ENCODE results near the gene TOMM6.

The TOMM6 gene

DNA sequence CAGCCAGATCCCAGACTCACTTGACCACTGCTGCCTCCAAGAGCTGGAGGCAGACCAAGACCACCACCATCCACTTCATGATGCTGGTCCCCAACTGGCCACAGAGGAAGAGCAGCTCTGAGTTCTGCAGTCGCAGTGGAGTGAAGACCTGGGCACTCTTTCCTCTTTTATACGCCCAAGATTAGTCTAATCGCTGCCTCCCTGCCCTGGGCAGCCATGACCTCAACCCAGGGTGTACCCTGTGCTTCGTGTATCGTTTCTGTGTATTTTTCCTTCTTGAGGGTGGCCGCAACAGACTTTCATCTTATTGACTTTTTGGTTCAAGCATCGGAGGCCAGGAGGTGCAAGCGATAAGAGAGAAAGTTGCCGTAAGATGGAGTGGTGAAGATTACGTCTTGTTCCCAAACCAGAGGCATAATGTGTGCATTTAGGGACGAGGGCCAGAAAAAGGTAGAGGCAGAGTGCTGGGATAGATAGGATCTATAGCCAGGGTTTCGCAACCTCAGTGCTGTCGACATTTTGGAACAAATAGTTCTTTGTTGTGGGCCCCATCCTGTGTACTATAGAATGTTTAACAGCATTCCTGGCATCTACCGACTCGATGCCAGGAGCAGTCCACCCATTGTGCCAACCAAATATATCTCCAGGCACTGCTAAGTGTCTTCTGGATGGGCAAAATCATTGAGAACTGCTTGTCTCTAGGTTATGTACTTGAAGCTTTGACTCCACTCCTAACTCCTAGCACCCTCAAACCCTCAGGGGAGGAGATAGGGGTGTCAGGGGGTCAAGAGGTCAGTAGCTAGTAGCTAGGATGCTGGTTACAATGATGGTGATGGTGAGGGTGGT is 40.0 kb upstream of the TOMM6 start, which contains the start of gene PGC:
PGC (minus strand) TSS at position 142 of the 846 bp plus-strand sequence; CDS start at position 79, 63 bp downstream.
- H3K36me3 ChIP-seq (ENCODE audit: control insufficient read depth in 1 of 2, insufficient read depth in 2 of 2, low read depth in 1 of 2, low read length in 2 of 2) = no peaks in the 10 kb centered on the region
- H3K27me3 ChIP-seq (ENCODE audit: control insufficient read depth in 1 of 2, insufficient read depth in 1 of 2, low read length in 2 of 2) = peaks cover 8 to 21% of the 10 kb centered on the region in 2 experiments
- 87% methylated on average over 14 of the region's 15 CpGs for WGBS
- no peak within 1 kb of the TSS for H3K14ac ChIP-seq (ENCODE audit: low read length in 2 of 2)
- H3K18ac ChIP-seq (ENCODE audit: low read depth in 1 of 2, low read length in 2 of 2) = no peak within 1 kb of the TSS
- peak within 1 kb of the TSS; percentile 42 for H4K8ac ChIP-seq (ENCODE audit: low read length)
- no peaks in the 10 kb centered on the region for H3K4me1 ChIP-seq (ENCODE audit: control insufficient read depth, insufficient read depth, low read depth, low read length)
- no peak within 1 kb of the TSS for H3K4ac ChIP-seq (ENCODE audit: low read depth in 1 of 2, low read length in 2 of 2)
- no peak within 1 kb of the TSS for H2BK15ac ChIP-seq (ENCODE audit: low read depth, poor library complexity, severe bottlenecking)
- no peaks in the 10 kb centered on the region for H3K9me3 ChIP-seq (ENCODE audit: control insufficient read depth, low read length)
- H3K4me2 ChIP-seq (ENCODE audit: low read length, poor library complexity, severe bottlenecking) = no peak within 1 kb of the TSS
- no peak within 1 kb of the TSS for H3K27ac ChIP-seq (ENCODE audit: low read length, poor library complexity, severe bottlenecking)
- no peaks in the 10 kb centered on the region for H3K79me1 ChIP-seq (replicated peaks; ENCODE audit: low read length, poor library complexity, severe bottlenecking)
- no peak for DNase-seq
- no peak within 1 kb of the TSS for H2BK12ac ChIP-seq (ENCODE audit: low read length in 2 of 2)
- no peak within 1 kb of the TSS for H4K91ac ChIP-seq (ENCODE audit: low read length)
- H3K4me3 ChIP-seq (ENCODE audit: insufficient read depth in 1 of 2, low read depth in 1 of 2, low read length in 2 of 2) = no peak within 1 kb of the TSS
- no peak within 1 kb of the TSS for H2BK120ac ChIP-seq (ENCODE audit: low read depth, low read length)
- H3K9ac ChIP-seq (ENCODE audit: low read length) = no peak within 1 kb of the TSS
- no peak within 1 kb of the TSS for H3K23ac ChIP-seq (ENCODE audit: low read length in 2 of 2)
- H2BK5ac ChIP-seq (ENCODE audit: low read depth, low read length, poor library complexity, severe bottlenecking) = no peak within 1 kb of the TSS
- H2AK5ac ChIP-seq (ENCODE audit: low read length, severe bottlenecking) = no peak within 1 kb of the TSS
- H2AFZ ChIP-seq (ENCODE audit: low read depth, low read length) = no peak within 1 kb of the TSS

DNA sequence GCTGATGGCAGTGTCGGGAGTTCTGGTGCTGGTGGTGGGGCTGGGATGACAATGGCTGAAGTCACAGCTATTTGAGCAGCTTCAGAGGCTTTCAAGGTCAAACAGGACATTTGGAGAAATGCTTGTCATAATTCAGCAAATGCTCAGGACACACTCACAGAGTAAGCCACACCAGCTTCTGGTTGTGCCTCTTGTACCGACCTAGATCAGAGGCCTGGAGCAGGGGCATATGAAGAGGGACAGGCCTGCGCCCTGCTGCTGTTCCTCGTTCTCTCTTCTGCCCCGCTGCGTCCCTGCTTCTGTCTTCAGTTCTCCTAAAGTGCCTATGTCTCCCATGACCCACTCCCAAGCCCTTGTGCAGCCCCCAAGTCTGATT is 39.4 kb upstream of the TOMM6 start:
- Histone ChIP-seq H3K4ac (ENCODE audit: low read depth in 1 of 2, low read length in 2 of 2) (no peak overlapping the region), H3K36me3 (ENCODE audit: control insufficient read depth in 1 of 2, insufficient read depth in 2 of 2, low read depth in 1 of 2, low read length in 2 of 2) (no peaks in the 10 kb centered on the region), H3K4me2 (ENCODE audit: low read length, poor library complexity, severe bottlenecking) (no peak overlapping the region), H4K8ac (ENCODE audit: low read length) (peak overlapping the region; percentile 42), H3K79me1 (replicated peaks; ENCODE audit: low read length, poor library complexity, severe bottlenecking) (no peaks in the 10 kb centered on the region), H4K91ac (ENCODE audit: low read length) (no peak overlapping the region), H2AK5ac (ENCODE audit: low read length, severe bottlenecking) (no peak overlapping the region), H3K14ac (ENCODE audit: low read length in 2 of 2) (no peak overlapping the region), H2BK120ac (ENCODE audit: low read depth, low read length) (no peak overlapping the region), H2BK15ac (ENCODE audit: low read depth, poor library complexity, severe bottlenecking) (no peak overlapping the region), H3K23ac (ENCODE audit: low read length in 2 of 2) (no peak overlapping the region), H3K9me3 (ENCODE audit: control insufficient read depth, low read length) (no peaks in the 10 kb centered on the region), H2BK12ac (ENCODE audit: low read length in 2 of 2) (no peak overlapping the region), H2AFZ (ENCODE audit: low read depth, low read length) (no peak overlapping the region), H3K4me1 (ENCODE audit: control insufficient read depth, insufficient read depth, low read depth, low read length) (no peaks in the 10 kb centered on the region), H2BK5ac (ENCODE audit: low read depth, low read length, poor library complexity, severe bottlenecking) (no peak overlapping the region), H3K27ac (ENCODE audit: low read length, poor library complexity, severe bottlenecking) (no peak overlapping the region), H3K18ac (ENCODE audit: low read depth in 1 of 2, low read length in 2 of 2) (no peak overlapping the region), H3K27me3 (ENCODE audit: control insufficient read depth in 1 of 2, insufficient read depth in 1 of 2, low read length in 2 of 2) (peaks cover 9 to 21% of the 10 kb centered on the region in 2 experiments), H3K4me3 (ENCODE audit: insufficient read depth in 1 of 2, low read depth in 1 of 2, low read length in 2 of 2) (no peak overlapping the region), H3K9ac (ENCODE audit: low read length) (no peak overlapping the region)
- no peak for DNase-seq
- 90% methylated on average over 6 of the region's 6 CpGs for WGBS

DNA sequence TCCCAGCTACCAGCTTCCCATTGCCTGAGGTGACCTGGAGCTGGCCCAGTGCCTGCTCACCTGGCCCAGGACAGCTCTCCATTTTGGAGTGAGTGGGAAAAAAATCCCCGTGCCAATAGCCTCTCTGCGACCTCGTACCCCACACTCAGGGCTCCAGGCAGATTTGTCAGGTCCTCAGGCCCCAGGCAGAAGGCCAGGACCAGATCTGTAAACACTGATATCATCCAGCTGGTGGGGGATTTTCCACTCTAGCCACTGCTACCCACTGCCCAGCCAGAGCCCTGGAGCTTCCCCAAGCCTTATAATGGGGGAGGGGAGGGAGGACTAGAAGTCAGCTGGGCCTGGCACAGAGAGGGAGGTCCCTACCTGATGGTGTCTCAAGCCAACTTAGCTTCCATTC is 39.0 kb upstream of the TOMM6 start:
- H2AFZ ChIP-seq (ENCODE audit: low read depth, low read length) = no peak overlapping the region
- no peak overlapping the region for H2BK12ac ChIP-seq (ENCODE audit: low read length in 2 of 2)
- no peak overlapping the region for H3K27ac ChIP-seq (ENCODE audit: low read length, poor library complexity, severe bottlenecking)
- no peak overlapping the region for H3K9ac ChIP-seq (ENCODE audit: low read length)
- H3K23ac ChIP-seq (ENCODE audit: low read length in 2 of 2) = no peak overlapping the region
- H2BK5ac ChIP-seq (ENCODE audit: low read depth, low read length, poor library complexity, severe bottlenecking) = no peak overlapping the region
- H3K9me3 ChIP-seq (ENCODE audit: control insufficient read depth, low read length) = no peaks in the 10 kb centered on the region
- no peak overlapping the region for H2BK120ac ChIP-seq (ENCODE audit: low read depth, low read length)
- H2BK15ac ChIP-seq (ENCODE audit: low read depth, poor library complexity, severe bottlenecking) = no peak overlapping the region
- peaks cover 13 to 24% of the 10 kb centered on the region in 2 experiments for H3K27me3 ChIP-seq (ENCODE audit: control insufficient read depth in 1 of 2, insufficient read depth in 1 of 2, low read length in 2 of 2)
- H3K4me1 ChIP-seq (ENCODE audit: control insufficient read depth, insufficient read depth, low read depth, low read length) = no peaks in the 10 kb centered on the region
- H4K91ac ChIP-seq (ENCODE audit: low read length) = no peak overlapping the region
- 79% methylated on average over 3 of the region's 3 CpGs for WGBS
- no peak overlapping the region for H3K4ac ChIP-seq (ENCODE audit: low read depth in 1 of 2, low read length in 2 of 2)
- DNase-seq = no peak
- H4K8ac ChIP-seq (ENCODE audit: low read length) = no peak overlapping the region
- no peaks in the 10 kb centered on the region for H3K79me1 ChIP-seq (replicated peaks; ENCODE audit: low read length, poor library complexity, severe bottlenecking)
- no peaks in the 10 kb centered on the region for H3K36me3 ChIP-seq (ENCODE audit: control insufficient read depth in 1 of 2, insufficient read depth in 2 of 2, low read depth in 1 of 2, low read length in 2 of 2)
- H2AK5ac ChIP-seq (ENCODE audit: low read length, severe bottlenecking) = no peak overlapping the region
- no peak overlapping the region for H3K14ac ChIP-seq (ENCODE audit: low read length in 2 of 2)
- H3K4me3 ChIP-seq (ENCODE audit: insufficient read depth in 1 of 2, low read depth in 1 of 2, low read length in 2 of 2) = no peak overlapping the region
- no peak overlapping the region for H3K18ac ChIP-seq (ENCODE audit: low read depth in 1 of 2, low read length in 2 of 2)
- no peak overlapping the region for H3K4me2 ChIP-seq (ENCODE audit: low read length, poor library complexity, severe bottlenecking)

DNA sequence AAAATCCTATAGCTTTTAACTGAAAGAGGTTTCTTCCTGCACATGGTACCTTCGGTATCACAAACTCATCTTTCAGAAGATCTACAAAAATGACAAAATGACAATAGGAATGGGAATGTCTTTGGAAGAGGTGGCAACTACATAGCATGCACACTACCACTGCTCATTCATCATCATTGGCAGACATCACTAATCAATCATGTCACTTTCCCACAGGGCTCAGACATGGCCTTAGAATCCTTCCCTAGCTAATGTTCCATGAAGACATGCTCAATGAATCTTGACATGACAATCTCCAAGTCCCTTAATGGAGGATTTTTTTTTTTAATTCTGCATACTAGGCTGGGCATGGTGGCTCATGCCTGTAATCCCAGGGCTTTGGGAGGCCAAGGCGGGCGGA is 37.1 kb upstream of the TOMM6 start:
- H4K91ac ChIP-seq (ENCODE audit: low read length) = no peak overlapping the region
- no peak overlapping the region for H2BK5ac ChIP-seq (ENCODE audit: low read depth, low read length, poor library complexity, severe bottlenecking)
- no peak overlapping the region for H3K14ac ChIP-seq (ENCODE audit: low read length in 2 of 2)
- no peaks in the 10 kb centered on the region for H3K36me3 ChIP-seq (ENCODE audit: control insufficient read depth in 1 of 2, insufficient read depth in 2 of 2, low read depth in 1 of 2, low read length in 2 of 2)
- no peak overlapping the region for H3K18ac ChIP-seq (ENCODE audit: low read depth in 1 of 2, low read length in 2 of 2)
- no peak overlapping the region for H2BK12ac ChIP-seq (ENCODE audit: low read length in 2 of 2)
- no peaks in the 10 kb centered on the region for H3K9me3 ChIP-seq (ENCODE audit: control insufficient read depth, low read length)
- H3K4me2 ChIP-seq (ENCODE audit: low read length, poor library complexity, severe bottlenecking) = no peak overlapping the region
- H2AK5ac ChIP-seq (ENCODE audit: low read length, severe bottlenecking) = no peak overlapping the region
- no peak for DNase-seq
- no peak overlapping the region for H3K9ac ChIP-seq (ENCODE audit: low read length)
- H3K4me3 ChIP-seq (ENCODE audit: insufficient read depth in 1 of 2, low read depth in 1 of 2, low read length in 2 of 2) = no peak overlapping the region
- no peak overlapping the region for H3K27ac ChIP-seq (ENCODE audit: low read length, poor library complexity, severe bottlenecking)
- no peak overlapping the region for H4K8ac ChIP-seq (ENCODE audit: low read length)
- no peak overlapping the region for H2BK15ac ChIP-seq (ENCODE audit: low read depth, poor library complexity, severe bottlenecking)
- H3K27me3 ChIP-seq (ENCODE audit: control insufficient read depth in 1 of 2, insufficient read depth in 1 of 2, low read length in 2 of 2) = peaks cover 19 to 36% of the 10 kb centered on the region in 2 experiments
- no peak overlapping the region for H3K23ac ChIP-seq (ENCODE audit: low read length in 2 of 2)
- H2AFZ ChIP-seq (ENCODE audit: low read depth, low read length) = no peak overlapping the region
- H3K4me1 ChIP-seq (ENCODE audit: control insufficient read depth, insufficient read depth, low read depth, low read length) = no peaks in the 10 kb centered on the region
- WGBS = 92% methylated on average over 2 of the region's 3 CpGs
- H3K79me1 ChIP-seq (replicated peaks; ENCODE audit: low read length, poor library complexity, severe bottlenecking) = no peaks in the 10 kb centered on the region
- no peak overlapping the region for H2BK120ac ChIP-seq (ENCODE audit: low read depth, low read length)
- no peak overlapping the region for H3K4ac ChIP-seq (ENCODE audit: low read depth in 1 of 2, low read length in 2 of 2)
